Neuron (in vitro differentiated cells): ENCODE measurements around the gene YIPF4.

Source experiments
- H2AFZ ChIP-seq: one replicate; pipeline ENCODE4 v1.6.1; 2013; ENCODE audit warnings: low read depth, mild to moderate bottlenecking, inconsistent platforms, low read length, moderate library complexity
- H3K27me3 ChIP-seq: one replicate; pipeline ENCODE4 v1.6.1; 2013; ENCODE audit warnings: low read length; ENCODE audit not compliant: insufficient read depth
- H3K36me3 ChIP-seq: one replicate; pipeline ENCODE4 v1.6.1; 2013; ENCODE audit warnings: low read length; ENCODE audit not compliant: insufficient read depth
- H3K4me1 ChIP-seq: one replicate; pipeline ENCODE4 v1.6.1; 2013; ENCODE audit warnings: low read length; ENCODE audit not compliant: insufficient read depth
- H3K4me3 ChIP-seq: 2 replicates; pipeline ENCODE4 v1.5.1; 2013; ENCODE audit warnings: mild to moderate bottlenecking, low read length, moderate library complexity
- H3K9me3 ChIP-seq: one replicate; pipeline ENCODE4 v1.6.1; 2013; ENCODE audit warnings: low read length

YIPF4 gene

DNA sequence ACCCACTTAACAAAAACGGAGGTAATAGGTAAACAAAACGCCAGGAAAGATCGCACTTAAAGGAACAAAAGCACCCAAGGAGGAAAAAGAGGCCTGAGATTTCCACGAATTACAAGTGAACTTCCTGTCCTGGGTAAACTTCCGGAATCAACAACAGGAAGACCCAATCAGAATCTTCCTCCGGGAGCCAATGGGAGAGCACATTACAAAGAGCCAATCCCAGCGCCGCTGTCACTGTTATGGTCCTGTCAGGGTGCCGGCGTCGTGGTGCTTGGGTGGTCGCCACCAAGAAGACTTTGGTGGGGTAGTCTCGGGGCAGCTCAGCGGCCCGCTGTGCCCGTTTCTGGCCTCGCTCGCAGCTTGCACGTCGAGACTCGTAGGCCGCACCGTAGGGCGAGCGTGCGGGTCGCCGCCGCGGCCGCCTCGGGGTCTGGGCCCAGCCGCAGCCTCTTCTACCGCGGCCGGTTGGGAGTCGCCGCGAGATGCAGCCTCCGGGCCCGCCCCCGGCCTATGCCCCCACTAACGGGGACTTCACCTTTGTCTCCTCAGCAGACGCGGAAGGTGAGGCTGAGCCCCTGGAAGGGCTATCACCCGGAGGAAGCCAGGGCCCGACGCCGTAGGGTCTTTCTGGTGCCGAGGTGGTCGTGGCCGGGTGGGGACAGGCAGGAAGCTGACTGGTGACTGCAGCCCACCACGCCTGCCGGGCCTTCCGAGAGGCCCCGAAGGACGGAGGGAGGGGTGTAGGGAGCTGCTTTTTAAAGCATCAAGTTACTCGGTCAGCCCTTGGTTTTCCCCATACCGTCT is at the start of gene YIPF4:
Gene YIPF4, plus strand, starts transcription at position 231 of the 804 bp plus-strand sequence. Its CDS starts 252 bp downstream, at position 483.
- H3K4me1 ChIP-seq: peaks cover 12% of the 10 kb centered on the region
- H3K4me3 ChIP-seq: peak within 1 kb of the TSS; percentile 87
- H2AFZ ChIP-seq: peak within 1 kb of the TSS; percentile 91
- no peaks in the 10 kb centered on the region for H3K9me3 ChIP-seq
- H3K36me3 ChIP-seq: peaks cover 14% of the 10 kb centered on the region
- H3K27me3 ChIP-seq: no peaks in the 10 kb centered on the region

DNA sequence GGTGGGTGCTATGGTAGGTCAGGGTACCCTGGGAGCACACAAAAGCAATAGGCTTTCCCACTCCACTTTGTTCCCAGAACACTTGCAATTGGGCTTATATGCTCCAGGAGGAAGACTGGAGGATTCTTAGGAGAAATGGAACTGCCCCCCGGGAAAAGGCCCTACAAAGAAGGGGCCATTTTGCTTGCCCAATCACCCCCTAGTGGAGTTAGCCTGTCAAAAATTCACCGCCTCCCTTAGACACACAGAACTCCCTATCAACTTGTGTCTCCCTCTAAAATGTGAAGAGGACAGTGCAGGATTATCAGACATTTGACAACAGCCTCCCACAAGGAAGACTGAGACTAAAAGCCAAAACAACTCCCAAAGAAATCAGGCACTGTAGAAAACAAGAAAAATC is 49.5 kb upstream of the YIPF4 start:
- H3K27me3 ChIP-seq: no peaks in the 10 kb centered on the region
- no peak overlapping the region for H3K4me3 ChIP-seq
- H3K4me1 ChIP-seq: peaks cover 8% of the 10 kb centered on the region
- H3K9me3 ChIP-seq: no peaks in the 10 kb centered on the region
- H2AFZ ChIP-seq: no peak overlapping the region
- H3K36me3 ChIP-seq: peaks cover 17% of the 10 kb centered on the region

DNA sequence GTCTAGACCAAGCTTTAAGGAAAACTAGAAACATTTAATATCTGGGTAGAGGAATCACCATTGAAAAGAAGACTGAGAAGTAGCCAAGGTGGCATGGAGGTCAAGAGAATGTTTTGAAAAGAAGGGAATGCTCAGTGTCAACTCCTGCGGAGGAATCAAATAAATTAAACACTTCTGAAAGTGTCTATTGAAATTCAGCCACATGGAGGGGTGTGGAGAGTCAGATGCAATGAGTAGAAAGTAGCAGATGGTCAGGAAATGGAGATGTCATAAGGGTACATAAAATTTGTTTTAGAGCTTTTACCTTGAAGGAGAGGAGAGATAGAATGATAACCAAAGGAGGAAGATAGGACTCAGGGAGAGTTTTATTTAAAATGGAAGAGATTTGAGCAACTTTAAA is 48.1 kb upstream of the YIPF4 start:
- no peak overlapping the region for H3K4me3 ChIP-seq
- H3K4me1 ChIP-seq: peaks cover 8% of the 10 kb centered on the region
- peaks cover 13% of the 10 kb centered on the region for H3K36me3 ChIP-seq
- no peaks in the 10 kb centered on the region for H3K9me3 ChIP-seq
- H3K27me3 ChIP-seq: no peaks in the 10 kb centered on the region
- H2AFZ ChIP-seq: no peak overlapping the region

DNA sequence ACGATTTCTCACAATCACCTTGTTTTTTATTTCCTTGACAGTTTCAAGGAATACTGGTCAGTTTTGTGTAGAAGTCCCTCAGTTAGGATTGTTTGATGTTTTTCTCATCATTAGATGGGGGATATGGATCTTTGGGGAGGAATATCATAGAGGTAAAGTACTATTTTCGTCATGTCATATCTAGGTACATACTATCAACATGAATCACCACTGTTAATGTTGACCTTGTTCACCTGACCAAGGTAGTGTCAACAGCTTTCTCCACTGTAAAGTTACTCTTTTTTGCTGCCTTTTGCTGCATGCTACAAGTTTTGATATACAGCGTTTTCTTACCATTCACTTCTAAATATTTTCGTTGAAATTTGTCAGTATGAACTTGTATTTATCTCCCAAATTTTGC is 45.7 kb upstream of the YIPF4 start:
- Histone ChIP-seq H3K4me1 (peaks cover 10% of the 10 kb centered on the region), H3K4me3 (no peak overlapping the region), H3K9me3 (no peaks in the 10 kb centered on the region), H3K36me3 (no peaks in the 10 kb centered on the region), H2AFZ (no peak overlapping the region), H3K27me3 (no peaks in the 10 kb centered on the region)

DNA sequence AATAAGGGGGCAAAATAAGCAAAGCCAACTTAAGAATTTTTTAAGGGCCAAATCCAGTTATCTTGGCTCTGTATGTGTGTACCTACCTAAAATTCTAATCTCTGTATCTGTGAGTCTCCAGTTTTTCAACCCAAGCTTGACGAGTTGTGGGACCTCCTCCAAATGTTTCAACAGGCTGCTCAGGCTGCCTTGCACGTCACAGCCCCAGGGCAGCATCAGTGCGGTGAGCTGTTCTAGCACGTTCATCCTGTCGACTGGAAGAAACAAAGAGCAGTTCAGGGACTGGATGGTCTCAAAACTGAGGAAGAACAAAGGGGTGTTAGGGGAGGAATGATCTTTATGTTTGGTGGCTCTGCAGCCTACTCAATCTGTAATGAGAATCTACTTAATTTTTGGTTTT is 42.4 kb upstream of the YIPF4 start:
- H2AFZ ChIP-seq: no peak overlapping the region
- H3K27me3 ChIP-seq: no peaks in the 10 kb centered on the region
- no peaks in the 10 kb centered on the region for H3K9me3 ChIP-seq
- no peaks in the 10 kb centered on the region for H3K36me3 ChIP-seq
- H3K4me3 ChIP-seq: no peak overlapping the region
- H3K4me1 ChIP-seq: peaks cover 22% of the 10 kb centered on the region

DNA sequence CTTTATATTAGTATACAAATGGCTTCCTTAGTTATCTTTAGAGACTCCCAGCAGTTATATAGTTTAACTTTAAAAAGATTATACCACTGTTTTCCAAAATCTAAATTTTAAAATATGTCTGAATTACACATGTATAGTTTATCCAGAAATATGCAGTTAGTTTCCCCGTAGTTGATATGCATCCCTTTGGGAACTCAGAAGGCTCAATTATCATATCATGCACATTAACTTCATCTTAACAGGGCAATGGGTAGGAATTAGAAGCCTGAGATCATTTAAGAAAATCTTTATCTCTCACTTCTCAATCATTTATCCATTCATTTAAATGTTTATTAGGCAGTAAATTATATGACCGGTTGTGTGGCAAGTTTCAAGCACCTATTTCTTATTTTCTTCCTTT is 40.2 kb upstream of the YIPF4 start:
- Histone ChIP-seq H3K27me3 (no peaks in the 10 kb centered on the region), H3K4me1 (peaks cover 22% of the 10 kb centered on the region), H3K4me3 (no peak overlapping the region), H3K36me3 (no peaks in the 10 kb centered on the region), H3K9me3 (no peaks in the 10 kb centered on the region), H2AFZ (no peak overlapping the region)

DNA sequence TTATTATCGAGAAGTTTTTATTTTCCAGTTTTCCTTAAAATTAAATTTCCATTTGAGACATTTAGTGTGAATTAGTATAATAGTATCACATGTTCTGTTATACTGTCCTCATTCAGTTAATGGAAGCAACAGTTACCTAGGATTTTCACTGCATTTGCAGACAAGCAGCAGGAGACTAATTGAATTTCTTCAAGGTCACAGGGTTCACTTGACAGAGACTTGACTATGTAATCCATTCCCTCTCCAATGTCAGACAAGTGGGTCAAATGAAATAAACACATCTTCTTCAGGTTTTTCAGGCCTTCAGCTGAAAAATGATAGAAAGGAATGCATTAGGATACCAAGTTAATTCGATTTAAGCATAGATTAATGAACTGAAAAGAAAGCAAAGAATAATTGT is 39.7 kb upstream of the YIPF4 start:
- no peaks in the 10 kb centered on the region for H3K36me3 ChIP-seq
- no peak overlapping the region for H3K4me3 ChIP-seq
- no peaks in the 10 kb centered on the region for H3K9me3 ChIP-seq
- no peaks in the 10 kb centered on the region for H3K27me3 ChIP-seq
- H2AFZ ChIP-seq: no peak overlapping the region
- peaks cover 22% of the 10 kb centered on the region for H3K4me1 ChIP-seq

DNA sequence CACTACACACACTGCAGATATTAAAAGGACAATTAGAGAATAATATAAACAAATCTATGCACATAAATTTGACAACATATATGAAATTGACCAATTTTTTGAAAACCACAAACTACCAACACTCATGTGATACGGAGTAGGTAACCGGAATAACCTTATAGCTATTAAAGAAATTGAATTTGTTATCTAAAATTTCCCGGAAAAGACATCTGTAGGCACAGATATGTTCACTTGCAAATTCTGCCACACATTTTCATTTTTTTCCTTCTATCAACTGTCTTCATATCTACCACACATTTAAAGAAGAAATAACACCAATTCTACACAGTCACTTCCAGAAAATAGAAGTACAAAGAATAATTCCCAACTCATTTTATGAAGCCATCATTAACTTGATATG is 35.4 kb upstream of the YIPF4 start:
- Histone ChIP-seq H3K9me3 (no peaks in the 10 kb centered on the region), H3K4me1 (peaks cover 16% of the 10 kb centered on the region), H2AFZ (no peak overlapping the region), H3K27me3 (no peaks in the 10 kb centered on the region), H3K4me3 (no peak overlapping the region), H3K36me3 (no peaks in the 10 kb centered on the region)

DNA sequence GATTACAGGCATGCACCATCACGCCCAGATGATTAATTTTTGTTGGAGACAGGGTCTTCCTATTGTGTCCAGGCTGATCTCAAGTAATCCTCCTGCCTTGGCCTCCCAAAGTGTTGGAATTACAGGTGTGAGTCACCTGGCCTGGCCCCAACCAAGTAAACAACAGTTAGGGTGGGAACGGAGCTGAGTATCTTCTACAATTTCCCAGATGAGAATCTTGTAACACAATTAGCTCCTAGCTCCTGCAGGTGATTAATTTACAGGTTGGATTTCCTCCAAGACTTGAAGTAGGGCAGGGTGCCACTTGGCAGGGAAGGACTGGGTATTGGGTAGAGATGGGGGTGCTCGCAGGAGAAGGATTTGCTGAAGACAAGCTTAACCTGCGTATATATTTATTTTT is 30.8 kb upstream of the YIPF4 start:
- no peaks in the 10 kb centered on the region for H3K27me3 ChIP-seq
- H2AFZ ChIP-seq: no peak overlapping the region
- no peaks in the 10 kb centered on the region for H3K9me3 ChIP-seq
- H3K4me1 ChIP-seq: no peaks in the 10 kb centered on the region
- no peak overlapping the region for H3K4me3 ChIP-seq
- H3K36me3 ChIP-seq: no peaks in the 10 kb centered on the region

DNA sequence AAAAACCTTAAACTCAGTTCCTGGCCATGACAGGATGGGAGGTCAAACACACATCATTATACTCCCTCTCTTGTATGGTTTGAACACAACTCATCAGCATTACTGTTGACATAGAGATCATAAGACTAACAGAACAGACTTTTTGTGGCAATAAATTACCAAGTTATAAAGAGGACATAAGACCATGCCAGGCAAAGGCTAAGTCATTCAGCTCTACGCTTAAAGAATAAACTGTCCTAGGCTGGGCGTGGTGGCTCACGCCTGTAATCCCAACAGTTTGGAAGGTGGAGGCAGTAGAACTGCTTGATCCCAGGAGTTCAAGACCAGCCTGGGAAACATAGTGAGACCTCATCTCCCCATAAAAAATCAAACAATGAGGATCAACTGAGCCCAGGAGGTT is 29.4 kb upstream of the YIPF4 start:
- Histone ChIP-seq H2AFZ (no peak overlapping the region), H3K9me3 (no peaks in the 10 kb centered on the region)

DNA sequence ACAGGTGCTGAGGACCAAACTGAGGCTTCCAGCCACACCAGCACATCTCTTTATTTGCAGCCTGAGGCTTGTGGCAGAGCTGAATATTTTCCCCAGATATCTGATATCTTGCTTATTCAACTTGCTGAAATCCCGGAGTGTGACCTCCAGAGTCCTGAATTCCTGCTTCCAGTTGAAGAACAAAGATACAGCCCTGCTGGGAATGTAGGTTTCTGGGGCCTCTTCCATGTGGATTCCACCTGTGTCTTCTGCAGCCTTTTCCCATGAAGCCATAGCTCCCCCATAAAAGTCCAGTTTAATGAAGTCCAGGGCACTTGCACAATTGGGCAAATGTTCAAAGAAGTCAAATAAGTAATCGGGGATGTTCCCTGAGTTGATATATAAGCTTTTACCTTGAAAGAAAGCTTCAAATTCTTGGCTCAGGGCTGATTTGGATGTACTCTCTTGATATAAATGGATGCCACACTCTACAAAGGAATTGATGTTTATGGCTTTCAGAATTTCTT is 27.9 kb upstream of the YIPF4 start:
- no peaks in the 10 kb centered on the region for H3K4me1 ChIP-seq
- no peak overlapping the region for H2AFZ ChIP-seq
- no peaks in the 10 kb centered on the region for H3K27me3 ChIP-seq
- no peaks in the 10 kb centered on the region for H3K36me3 ChIP-seq
- H3K9me3 ChIP-seq: no peaks in the 10 kb centered on the region
- H3K4me3 ChIP-seq: no peak overlapping the region

More for the DNA sequence above, 29.4 kb upstream of the YIPF4 start:
- no peaks in the 10 kb centered on the region for H3K4me1 ChIP-seq
- H3K36me3 ChIP-seq: no peaks in the 10 kb centered on the region
- no peaks in the 10 kb centered on the region for H3K27me3 ChIP-seq
- H3K4me3 ChIP-seq: no peak overlapping the region

DNA sequence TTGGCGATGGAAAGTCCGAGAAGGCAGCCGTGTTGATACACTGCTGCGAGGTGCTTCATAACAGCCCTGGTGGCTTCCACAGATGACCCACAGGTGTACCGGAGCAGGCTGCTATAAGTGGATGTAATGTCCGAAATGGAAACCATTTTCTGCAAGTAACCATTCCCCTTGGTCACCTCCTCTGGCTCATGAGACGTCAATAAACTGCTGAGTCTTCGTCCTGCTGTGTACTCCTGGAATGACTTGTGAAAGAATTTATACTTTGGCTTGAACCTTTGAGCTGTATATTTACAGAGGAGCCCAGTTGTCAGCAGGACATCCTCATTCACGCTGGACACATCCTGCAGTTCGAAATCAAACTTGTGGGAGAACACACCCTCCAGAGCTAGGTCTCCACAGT is 27.4 kb upstream of the YIPF4 start:
- no peaks in the 10 kb centered on the region for H3K27me3 ChIP-seq
- H2AFZ ChIP-seq: no peak overlapping the region
- no peaks in the 10 kb centered on the region for H3K36me3 ChIP-seq
- no peak overlapping the region for H3K4me3 ChIP-seq
- H3K4me1 ChIP-seq: no peaks in the 10 kb centered on the region
- H3K9me3 ChIP-seq: no peaks in the 10 kb centered on the region

DNA sequence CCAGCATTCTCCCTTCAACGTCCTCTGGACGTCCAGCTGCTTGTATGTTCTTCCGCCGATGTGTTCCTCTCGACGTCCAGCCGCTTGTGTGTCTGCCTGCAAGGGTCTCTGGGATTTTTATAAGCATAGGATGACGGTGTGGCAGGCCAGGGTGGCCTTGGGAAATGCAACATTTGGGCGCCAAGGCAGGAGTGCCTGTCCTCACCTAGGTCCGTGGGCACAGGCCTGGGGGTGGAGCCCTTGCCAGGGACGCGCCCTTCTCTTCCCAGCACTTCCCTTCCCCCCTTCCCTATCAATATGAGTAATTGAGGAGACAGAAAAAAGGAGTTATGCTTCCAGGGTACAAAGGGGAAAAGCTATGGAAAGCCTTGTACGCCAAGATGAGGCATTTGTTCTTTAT is 19.5 kb upstream of the YIPF4 start:
- H3K36me3 ChIP-seq: no peaks in the 10 kb centered on the region
- H2AFZ ChIP-seq: no peak overlapping the region
- no peak overlapping the region for H3K4me3 ChIP-seq
- no peaks in the 10 kb centered on the region for H3K4me1 ChIP-seq
- no peaks in the 10 kb centered on the region for H3K27me3 ChIP-seq
- peaks cover 2% of the 10 kb centered on the region for H3K9me3 ChIP-seq

DNA sequence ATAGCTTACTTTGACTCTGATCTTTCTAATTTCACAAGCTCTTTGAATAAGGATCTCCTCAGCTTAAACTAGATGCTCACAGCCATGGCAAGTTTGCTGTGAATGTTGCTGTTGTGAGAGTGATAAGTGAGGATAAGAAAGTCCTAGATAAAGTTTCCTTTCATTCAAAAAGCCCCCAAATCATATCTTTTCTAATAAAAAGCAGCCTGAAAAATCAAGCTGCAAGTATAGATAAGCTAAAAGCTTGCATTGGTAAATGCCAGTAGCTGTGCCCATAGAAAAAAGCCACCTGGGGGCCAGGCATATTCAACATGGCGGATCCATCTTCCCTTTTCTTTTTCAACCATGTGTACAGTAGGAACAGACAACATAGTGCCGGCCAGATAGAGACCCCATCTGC is 17.3 kb upstream of the YIPF4 start:
- H3K4me1 ChIP-seq: no peaks in the 10 kb centered on the region

More for the DNA sequence above, 17.3 kb upstream of the YIPF4 start:
- H3K27me3 ChIP-seq: no peaks in the 10 kb centered on the region
- H2AFZ ChIP-seq: no peak overlapping the region
- H3K36me3 ChIP-seq: no peaks in the 10 kb centered on the region
- H3K4me3 ChIP-seq: no peak overlapping the region
- peaks cover 2% of the 10 kb centered on the region for H3K9me3 ChIP-seq
